ENCODE measurements around the gene SQSTM1.

- TF ChIP-seq CTCF (IDR thresholded peaks at IDR 0.05), result no peak
- TF ChIP-seq POLR2A (IDR thresholded peaks at IDR 0.05), result no peak
These were observed 16.6 kb downstream of the SQSTM1 start for GRCh38 chr5:179837076-179838011.
